Stimulated activated CD4-positive, alpha-beta T cell treated with anti-CD3 and anti-CD28 coated beads, TNF-alpha, amount 100 ng/mL, for 1 hour (primary cell): ENCODE data around the gene GOPC.
"Not testable (repeated sequence)": the region's sequence is repeated elsewhere in the genome, so short reads cannot be mapped to it uniquely, and the experiment has no call there.

ENCODE experiments used
- DNase-seq, 3 donors: peaks; one replicate each; pipeline ENCODE4 v3.0.0-alpha.2; 2020; ENCODE audit warnings: low read depth in 3 of 3, low spot score in 1 of 3

The GOPC gene

GRCh38 chr6:117602151-117602898, at the start of gene GOPC:
TSS of gene GOPC (minus strand) at chr6:117602511. CDS start at chr6:117602288, 223 bp downstream.
- DNase-seq, result peak; percentile 78 to 90 (median 88)

GRCh38 chr6:117651984-117652383, 49.7 kb upstream of the GOPC start:
- not testable (repeated sequence) for DNase-seq

GRCh38 chr6:117642976-117643375, 40.7 kb upstream of the GOPC start:
- no peak for DNase-seq

GRCh38 chr6:117637770-117638169, 35.5 kb upstream of the GOPC start:
- no peak for DNase-seq

GRCh38 chr6:117629119-117629660, 26.9 kb upstream of the GOPC start:
- no peak for DNase-seq

GRCh38 chr6:117627533-117627932, 25.2 kb upstream of the GOPC start:
- DNase-seq, result no peak

- DNase-seq, result no peak
Observed at GRCh38 chr6:117624869-117625481, 22.7 kb upstream of the GOPC start.

- DNase-seq, result no peak
Observed at GRCh38 chr6:117619178-117619577, 16.9 kb upstream of the GOPC start.

- no peak for DNase-seq
Observed at GRCh38 chr6:117617210-117618035, 15.1 kb upstream of the GOPC start.

GRCh38 chr6:117616391-117617209, 14.3 kb upstream of the GOPC start:
- peak in 1 of 3 donors; percentile 13 for DNase-seq

GRCh38 chr6:117615750-117616390, 13.6 kb upstream of the GOPC start:
- no peak for DNase-seq

- DNase-seq, result no peak
Observed at GRCh38 chr6:117613920-117614560, 11.7 kb upstream of the GOPC start.

GRCh38 chr6:117607511-117607910, 5.2 kb upstream of the GOPC start:
- no peak for DNase-seq

- no peak for DNase-seq
Observed at GRCh38 chr6:117605169-117605826, 3.0 kb upstream of the GOPC start.

- DNase-seq, result no peak
Observed at GRCh38 chr6:117603821-117604220, 1.5 kb upstream of the GOPC start.

GRCh38 chr6:117602899-117603588, 733 bp upstream of the GOPC start:
- DNase-seq, result no peak

- no peak for DNase-seq
Observed at GRCh38 chr6:117601811-117602150, 530 bp downstream of the GOPC start.

GRCh38 chr6:117600008-117600743, 2.1 kb downstream of the GOPC start:
- no peak for DNase-seq
